Left lung (tissue), 10 donors: ENCODE measurements around the gene FRMD5. TPM values are rescaled to one million over a fixed set of nuclear protein-coding genes. Genes with fewer than 3 reads are reported as not detected.

Source experiments
- ATAC-seq: fragments of 200-7000 bp; cut with Tn5 transposase; one replicate; pipeline ENCODE4 v1.9.1; 2020; ENCODE audit warnings: moderate library complexity
- DNase-seq, 4 donors: peaks; one replicate each; pipeline ENCODE4 v3.0.0-alpha.2; 2013 to 2020
- H3K27ac ChIP-seq, 2 donors: fragments of 200-600 bp; sonication (generic) in 1 of 2; one replicate each; pipeline versions ENCODE4 v1.5.0 to v1.8.0; 2020 to 2021
- H3K27me3 ChIP-seq, 2 donors: fragments of 200-600 bp; sonication (generic) in 1 of 2; one replicate each; pipeline versions ENCODE4 v1.5.0 to v1.8.0; 2020 to 2021
- H3K36me3 ChIP-seq, 2 donors: fragments of 200-600 bp; sonication (generic) in 1 of 2; one replicate each; pipeline versions ENCODE4 v1.5.0 to v1.8.0; 2020 to 2021
- H3K4me1 ChIP-seq, 2 donors: fragments of 200-600 bp; one replicate each; pipeline ENCODE4 v1.8.0; 2021
- H3K4me3 ChIP-seq, 2 donors: fragments of 200-600 bp; sonication (generic) in 1 of 2; one replicate each; pipeline versions ENCODE4 v1.5.0 to v1.8.0; 2020 to 2021; ENCODE audit warnings: mild to moderate bottlenecking in 1 of 2
- H3K9me3 ChIP-seq, 2 donors: fragments of 200-600 bp; sonication (generic) in 1 of 2; one replicate each; pipeline versions ENCODE4 v1.5.0 to v1.8.0; 2020 to 2021
- intact Hi-C, 2 donors: fragments of 100-400 bp; cut with DNase I; formaldehyde crosslinking; loops; one replicate each; pipeline versions ENCODE4 v1.11.2 to v1.14.2; 2022
- polyA plus RNA-seq, 6 donors: library from polyadenylated mRNA; unstranded; fragments of 120-200 nt; gene quantifications; one replicate each; pipeline ENCODE4 v1.2.1, GENCODE V29; 2013; ENCODE audit not compliant: insufficient read length in 6 of 6
- total RNA-seq, 2 donors: library from RNA; stranded (reverse); fragmentation: NEBNext Ultra II Directional; extraction: Animal tissue kit (Norgen Biotek cat#: 25700); gene quantifications; one replicate each; pipeline ENCODE4 v1.2.1, GENCODE V29; 2021
- TF ChIP-seq, protein P1 (sequence below), 2 donors: fragments of 200-600 bp; sonication (generic) in 1 of 2; IDR thresholded peaks; one replicate each; pipeline versions ENCODE4 v1.5.0 to v1.8.0; 2021; ENCODE audit warnings: antibody characterized with exemption in 2 of 2
- donor health status: DM: no; HTN: yes; CAD: no.
- donor health status: DM: no; HTN: no; CAD: no.

FRMD5 gene
- total and polyA plus RNA-seq, 8 donors, result 1.5 to 4.4 (median 2.3) TPM

DNA sequence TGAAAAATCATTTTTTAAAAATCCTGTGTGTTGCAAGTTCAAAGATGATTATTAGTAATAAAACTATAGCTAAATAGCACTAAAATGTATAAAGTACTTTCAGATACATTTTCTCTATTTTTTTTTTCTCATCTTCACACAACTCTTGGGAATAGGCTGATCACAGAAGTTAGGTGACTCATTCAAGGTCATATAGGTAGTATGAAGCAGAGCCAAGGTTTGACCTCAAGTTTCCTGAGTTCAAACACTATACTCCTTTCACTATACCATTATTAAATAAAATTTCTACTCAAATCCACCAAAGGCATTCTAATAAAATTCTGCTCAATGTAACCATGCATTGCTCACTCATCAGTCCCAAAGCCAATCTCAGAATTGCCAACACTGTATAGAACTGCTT is 21.3 kb downstream of the FRMD5 start:
- Histone ChIP-seq H3K27ac (no peak overlapping the region), H3K4me1 (no peaks in the 10 kb centered on the region), H3K9me3 (no peaks in the 10 kb centered on the region), H3K36me3 (no peaks in the 10 kb centered on the region), H3K4me3 (no peak overlapping the region), H3K27me3 (peaks cover 0 to 24% of the 10 kb centered on the region in 2 donors)
- intact Hi-C loops, result no loop called here
- TF ChIP-seq, protein P1, sequence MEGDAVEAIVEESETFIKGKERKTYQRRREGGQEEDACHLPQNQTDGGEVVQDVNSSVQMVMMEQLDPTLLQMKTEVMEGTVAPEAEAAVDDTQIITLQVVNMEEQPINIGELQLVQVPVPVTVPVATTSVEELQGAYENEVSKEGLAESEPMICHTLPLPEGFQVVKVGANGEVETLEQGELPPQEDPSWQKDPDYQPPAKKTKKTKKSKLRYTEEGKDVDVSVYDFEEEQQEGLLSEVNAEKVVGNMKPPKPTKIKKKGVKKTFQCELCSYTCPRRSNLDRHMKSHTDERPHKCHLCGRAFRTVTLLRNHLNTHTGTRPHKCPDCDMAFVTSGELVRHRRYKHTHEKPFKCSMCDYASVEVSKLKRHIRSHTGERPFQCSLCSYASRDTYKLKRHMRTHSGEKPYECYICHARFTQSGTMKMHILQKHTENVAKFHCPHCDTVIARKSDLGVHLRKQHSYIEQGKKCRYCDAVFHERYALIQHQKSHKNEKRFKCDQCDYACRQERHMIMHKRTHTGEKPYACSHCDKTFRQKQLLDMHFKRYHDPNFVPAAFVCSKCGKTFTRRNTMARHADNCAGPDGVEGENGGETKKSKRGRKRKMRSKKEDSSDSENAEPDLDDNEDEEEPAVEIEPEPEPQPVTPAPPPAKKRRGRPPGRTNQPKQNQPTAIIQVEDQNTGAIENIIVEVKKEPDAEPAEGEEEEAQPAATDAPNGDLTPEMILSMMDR (IDR thresholded peaks at IDR 0.05), result no peak
- ATAC-seq (no peak), DNase-seq (no peak)

DNA sequence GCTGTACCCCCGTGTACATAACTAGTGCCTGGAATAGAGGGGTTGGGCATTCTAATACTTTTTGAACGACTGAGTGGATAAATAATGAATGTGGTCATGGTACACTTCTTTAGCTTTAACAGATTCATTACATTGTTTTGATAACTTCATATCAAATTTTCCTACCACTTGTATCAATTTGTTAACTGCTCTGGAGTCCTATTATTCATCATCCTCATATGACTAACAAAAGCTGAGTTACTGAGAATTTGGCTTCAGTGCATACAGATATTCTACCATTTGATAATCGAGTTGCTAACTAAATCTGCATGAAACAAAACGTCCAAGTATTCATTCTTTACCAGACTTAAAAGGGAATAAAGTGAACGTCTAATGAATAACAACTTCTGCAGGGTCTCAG is 31.7 kb downstream of the FRMD5 start:
- peaks cover 3 to 7% of the 10 kb centered on the region in 2 donors for H3K27me3 ChIP-seq
- no peak overlapping the region for H3K27ac ChIP-seq
- no peaks in the 10 kb centered on the region for H3K36me3 ChIP-seq
- no peak for ATAC-seq
- no peaks in the 10 kb centered on the region for H3K9me3 ChIP-seq
- H3K4me1 ChIP-seq, result peaks cover 0 to 3% of the 10 kb centered on the region in 2 donors
- H3K4me3 ChIP-seq, result no peak overlapping the region
- intact Hi-C loops, result no loop called here
- DNase-seq, result no peak
- TF ChIP-seq, protein P1 (IDR thresholded peaks at IDR 0.05), result no peak

DNA sequence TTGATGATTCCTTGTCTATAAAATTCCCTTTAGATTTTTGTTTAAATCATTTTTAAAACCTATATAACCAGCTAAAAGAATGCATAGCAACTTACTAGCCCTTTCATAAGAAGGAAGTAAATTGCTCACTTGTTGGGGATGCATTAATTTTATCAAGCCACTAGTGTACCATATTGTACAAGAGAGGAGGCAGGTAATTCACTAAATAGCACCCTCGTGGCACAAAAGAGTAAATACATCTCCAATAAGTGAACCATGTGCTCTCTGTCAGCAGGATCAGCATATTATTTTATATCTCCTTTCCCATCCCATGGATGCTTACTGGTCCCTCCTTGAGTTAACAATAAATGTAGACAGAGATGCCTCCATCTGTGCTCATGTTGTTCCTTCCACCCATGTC is 34.3 kb downstream of the FRMD5 start:
- TF ChIP-seq, protein P1 (IDR thresholded peaks at IDR 0.05), result no peak
- Histone ChIP-seq H3K4me3 (no peak overlapping the region), H3K27me3 (peaks cover 3 to 7% of the 10 kb centered on the region in 2 donors), H3K9me3 (no peaks in the 10 kb centered on the region), H3K27ac (no peak overlapping the region), H3K36me3 (no peaks in the 10 kb centered on the region), H3K4me1 (peaks cover 0 to 4% of the 10 kb centered on the region in 2 donors)
- ATAC-seq (no peak), DNase-seq (no peak)
- intact Hi-C loops, result no loop called here

DNA sequence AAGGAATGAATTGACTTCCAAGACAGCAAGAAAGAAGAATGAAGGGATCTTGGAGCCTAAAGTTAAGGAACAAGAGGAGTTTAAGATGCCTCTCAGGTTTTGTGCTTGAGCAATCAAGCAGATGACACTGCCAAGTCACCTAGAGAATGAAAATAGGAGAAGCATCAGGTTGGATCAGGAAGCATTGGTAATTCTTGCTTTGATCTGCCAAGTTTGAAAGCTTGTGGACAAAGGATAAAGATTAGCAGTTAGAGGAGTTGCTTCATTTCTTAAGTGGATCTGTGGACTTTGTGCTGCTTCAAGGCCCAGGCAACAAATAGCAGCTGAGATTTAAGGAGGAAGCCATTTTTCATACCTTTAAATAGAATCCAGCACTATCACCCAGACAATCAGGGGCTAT is 35.6 kb downstream of the FRMD5 start:
- Histone ChIP-seq H3K4me3 (no peak overlapping the region), H3K27me3 (peaks cover 3 to 7% of the 10 kb centered on the region in 2 donors), H3K27ac (no peak overlapping the region), H3K36me3 (no peaks in the 10 kb centered on the region), H3K9me3 (no peaks in the 10 kb centered on the region), H3K4me1 (peaks cover 0 to 4% of the 10 kb centered on the region in 2 donors)
- TF ChIP-seq, protein P1 (IDR thresholded peaks at IDR 0.05), result no peak
- ATAC-seq, result no peak
- DNase-seq, result no peak
- intact Hi-C loops, result no loop called here

DNA sequence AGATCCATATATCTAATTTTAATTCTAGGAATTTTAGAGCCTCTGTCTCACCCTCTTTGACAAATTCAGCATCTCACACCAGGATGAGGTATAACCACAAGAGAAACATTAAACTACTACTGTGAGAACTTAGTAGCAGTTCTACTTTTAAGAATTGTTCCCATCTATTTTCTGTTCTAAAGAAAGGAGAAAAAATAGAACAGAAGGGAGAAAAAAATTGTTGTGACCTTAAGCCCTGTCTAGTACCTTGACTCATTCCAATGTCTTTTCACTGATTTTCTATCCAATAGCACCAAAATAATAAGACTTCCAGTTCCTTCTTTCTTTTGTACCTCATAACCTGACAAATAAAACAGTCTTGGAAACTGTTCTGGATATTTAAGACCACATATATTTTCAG is 37.0 kb downstream of the FRMD5 start:
- Histone ChIP-seq H3K27ac (peak overlapping the region; percentile 31 to 37), H3K27me3 (peaks cover 3 to 7% of the 10 kb centered on the region in 2 donors), H3K4me3 (no peak overlapping the region), H3K9me3 (no peaks in the 10 kb centered on the region), H3K36me3 (no peaks in the 10 kb centered on the region), H3K4me1 (peaks cover 0 to 4% of the 10 kb centered on the region in 2 donors)
- DNase-seq (no peak), ATAC-seq (no peak)
- intact Hi-C loops, result no loop called here
- TF ChIP-seq, protein P1 (IDR thresholded peaks at IDR 0.05), result no peak
